ENCODE data around the gene B3GALT5.

DNA sequence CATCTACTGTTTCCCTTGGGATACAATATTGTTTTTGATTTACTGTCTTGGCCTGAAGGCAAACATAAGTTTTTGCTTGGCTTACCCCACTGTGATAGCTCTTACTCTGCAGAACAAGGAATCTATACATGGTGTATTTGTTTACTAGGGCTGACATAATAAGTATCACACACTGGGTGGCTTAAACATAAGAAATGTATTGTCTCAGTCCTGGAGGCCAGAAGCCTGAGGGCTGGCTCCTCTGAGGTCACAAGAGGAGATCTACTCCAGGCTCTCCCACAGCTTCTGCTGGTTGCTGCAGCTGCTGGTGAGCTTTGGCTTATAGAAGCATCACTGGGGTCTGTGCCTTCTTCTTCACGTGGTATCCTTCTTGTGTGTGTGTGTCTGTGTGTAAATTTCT, 101.6 kb downstream of the B3GALT5 start:
- TF ChIP-seq, protein P1, sequence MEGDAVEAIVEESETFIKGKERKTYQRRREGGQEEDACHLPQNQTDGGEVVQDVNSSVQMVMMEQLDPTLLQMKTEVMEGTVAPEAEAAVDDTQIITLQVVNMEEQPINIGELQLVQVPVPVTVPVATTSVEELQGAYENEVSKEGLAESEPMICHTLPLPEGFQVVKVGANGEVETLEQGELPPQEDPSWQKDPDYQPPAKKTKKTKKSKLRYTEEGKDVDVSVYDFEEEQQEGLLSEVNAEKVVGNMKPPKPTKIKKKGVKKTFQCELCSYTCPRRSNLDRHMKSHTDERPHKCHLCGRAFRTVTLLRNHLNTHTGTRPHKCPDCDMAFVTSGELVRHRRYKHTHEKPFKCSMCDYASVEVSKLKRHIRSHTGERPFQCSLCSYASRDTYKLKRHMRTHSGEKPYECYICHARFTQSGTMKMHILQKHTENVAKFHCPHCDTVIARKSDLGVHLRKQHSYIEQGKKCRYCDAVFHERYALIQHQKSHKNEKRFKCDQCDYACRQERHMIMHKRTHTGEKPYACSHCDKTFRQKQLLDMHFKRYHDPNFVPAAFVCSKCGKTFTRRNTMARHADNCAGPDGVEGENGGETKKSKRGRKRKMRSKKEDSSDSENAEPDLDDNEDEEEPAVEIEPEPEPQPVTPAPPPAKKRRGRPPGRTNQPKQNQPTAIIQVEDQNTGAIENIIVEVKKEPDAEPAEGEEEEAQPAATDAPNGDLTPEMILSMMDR (optimal IDR thresholded peaks at IDR 0.05 in 1 of 3, IDR thresholded peaks at IDR 0.05 in 1 of 3, conservative IDR thresholded peaks at IDR 0.05 in 1 of 3; ENCODE audit: extremely low read depth in 1 of 3, insufficient read depth in 2 of 3, low read length in 3 of 3), result no peak
- TF ChIP-seq EZH2 (IDR thresholded peaks at IDR 0.05; ENCODE audit: low read length), result no peak
